ENCODE data around the gene C17orf67.

C17orf67 gene

GRCh38 chr17:56804454-56804853 lies 29.3 kb downstream of the C17orf67 start:
- DNase-seq: no peak

DNA sequence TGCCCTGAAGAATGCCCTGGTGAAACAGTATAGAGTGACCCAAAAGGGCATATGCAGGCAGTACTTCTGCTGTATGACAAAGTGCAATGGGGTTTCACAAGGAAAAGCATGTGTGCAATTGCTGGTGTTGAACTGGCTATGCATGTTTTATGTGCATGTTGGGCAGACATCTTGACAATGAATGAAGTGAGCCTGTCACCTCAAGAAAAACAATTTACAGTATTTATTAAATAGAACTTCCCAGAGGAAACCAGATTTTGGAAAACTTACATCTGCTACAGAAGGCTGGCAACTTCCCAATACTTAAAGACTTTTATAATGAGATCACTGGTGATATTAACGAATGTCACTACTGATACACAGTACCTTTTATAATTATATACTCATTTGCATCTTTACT lies 30.6 kb downstream of the C17orf67 start:
- no peak for DNase-seq

DNA sequence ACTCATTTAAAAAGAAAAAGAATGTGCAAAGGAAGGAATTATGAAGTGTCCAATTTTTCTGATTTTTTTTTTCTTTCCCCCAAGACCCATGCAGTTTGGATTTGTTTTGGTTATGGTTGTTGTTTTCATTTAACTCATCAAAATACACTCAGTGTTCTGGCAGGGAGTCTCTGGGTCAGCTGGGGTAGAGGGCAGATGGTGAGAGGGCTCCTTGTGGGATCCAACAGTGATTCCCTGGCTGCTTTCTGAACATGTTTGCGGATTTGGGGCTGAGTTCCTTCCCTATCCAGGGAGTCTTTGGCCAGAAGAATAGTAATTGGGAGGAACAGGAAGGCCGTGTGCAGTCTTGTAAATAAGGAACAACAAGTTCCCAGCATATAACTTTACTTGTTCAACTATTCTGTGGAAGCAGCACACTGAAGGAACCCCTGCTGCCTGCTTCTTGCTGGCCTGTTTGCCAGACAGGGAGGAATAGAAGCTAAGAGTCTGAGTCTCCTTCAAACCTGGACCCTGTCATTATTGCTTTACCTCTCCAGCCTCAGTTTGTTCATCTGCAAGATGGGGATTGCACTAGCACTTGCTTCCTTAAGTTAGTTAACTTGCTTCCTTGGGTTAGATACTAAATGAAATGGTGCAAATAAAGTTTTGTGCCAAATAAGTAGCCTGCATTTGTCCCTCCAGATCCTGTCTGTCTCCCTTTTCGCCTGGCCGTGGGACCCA lies 32.1 kb downstream of the C17orf67 start:
- DNase-seq: no peak

DNA sequence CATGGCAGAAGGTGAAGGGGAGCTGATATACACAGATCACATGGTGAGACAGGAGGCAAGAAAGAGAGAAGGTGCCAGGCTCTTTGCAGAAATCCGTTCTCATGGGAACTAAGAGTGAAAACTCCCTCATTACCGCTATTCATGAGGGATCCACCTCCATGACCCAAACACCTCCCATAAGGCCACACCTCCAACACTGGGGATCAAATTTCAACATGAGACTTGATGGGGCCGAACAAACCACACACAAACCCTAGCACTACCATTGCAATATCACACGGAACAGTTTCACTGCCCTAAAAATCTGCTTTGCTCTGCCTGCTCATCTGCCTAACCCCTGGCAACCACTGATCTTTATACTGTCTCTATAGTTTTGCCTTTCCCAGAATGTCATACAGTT lies 34.8 kb downstream of the C17orf67 start:
- DNase-seq: no peak

DNA sequence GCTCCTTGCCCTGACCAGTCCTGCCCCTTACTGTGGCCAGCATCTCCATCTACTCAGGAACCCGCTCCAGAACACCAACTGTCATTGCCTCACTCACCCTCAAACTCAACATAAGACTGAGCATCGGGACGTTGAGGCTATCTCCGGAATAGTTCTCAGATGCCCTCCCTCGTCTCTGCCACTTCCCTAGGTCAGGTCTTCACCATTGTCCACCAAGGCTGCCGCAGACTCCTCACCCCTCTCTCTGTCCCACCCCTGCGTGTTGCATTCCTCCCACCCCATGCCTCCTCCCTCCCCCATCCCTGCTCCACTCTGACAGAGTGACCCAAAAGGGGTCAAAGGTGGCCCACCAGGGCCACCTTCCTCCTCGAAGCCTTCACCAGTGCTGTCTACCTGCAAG lies 37.2 kb downstream of the C17orf67 start:
- no peak for DNase-seq

- DNase-seq: no peak
Observed at GRCh38 chr17:56795221-56795865, 38.4 kb downstream of the C17orf67 start.

DNA sequence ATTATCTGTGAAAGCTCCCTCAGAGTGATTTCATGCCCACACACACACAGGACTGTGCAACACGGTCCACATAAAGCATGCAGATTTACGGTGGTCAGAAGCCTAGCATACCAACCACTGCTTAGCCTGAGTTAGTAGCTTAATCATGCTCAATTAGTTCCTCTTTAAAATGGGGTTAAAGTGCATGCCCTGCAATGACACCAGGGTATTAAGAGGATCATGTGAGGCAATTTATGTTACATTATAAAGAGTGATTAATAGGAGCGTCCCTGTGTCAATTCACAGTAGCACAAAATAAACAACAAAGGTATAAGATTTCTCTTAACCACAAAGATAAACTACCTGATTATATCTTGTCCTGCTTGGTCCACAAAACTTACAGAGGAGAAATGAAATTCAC lies 39.8 kb downstream of the C17orf67 start:
- DNase-seq: no peak

GRCh38 chr17:56793531-56793930 lies 40.2 kb downstream of the C17orf67 start:
- DNase-seq: no peak

DNA sequence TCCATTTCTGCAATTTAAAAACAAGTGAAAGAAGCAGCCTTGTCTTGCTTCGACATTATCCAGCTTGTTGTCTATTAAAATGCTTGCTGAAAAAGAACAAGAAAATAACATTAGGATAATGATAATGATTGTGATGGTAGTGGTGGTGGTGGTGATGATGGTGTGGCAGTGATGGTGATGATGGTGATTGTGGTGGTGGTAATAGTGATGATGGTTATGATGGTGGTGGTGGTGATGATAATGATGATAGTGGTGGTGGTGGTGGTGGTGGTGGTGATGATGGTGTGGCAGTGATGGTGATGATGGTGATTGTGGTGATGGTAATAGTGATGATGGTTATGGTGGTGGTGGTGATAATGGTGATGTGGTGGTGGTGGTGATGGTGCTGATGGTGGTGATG lies 41.5 kb downstream of the C17orf67 start:
- no peak for DNase-seq

GRCh38 chr17:56786989-56787482 lies 46.7 kb downstream of the C17orf67 start:
- peak; percentile 81 for DNase-seq

GRCh38 chr17:56785997-56786680 lies 47.6 kb downstream of the C17orf67 start:
- no peak for DNase-seq

DNA sequence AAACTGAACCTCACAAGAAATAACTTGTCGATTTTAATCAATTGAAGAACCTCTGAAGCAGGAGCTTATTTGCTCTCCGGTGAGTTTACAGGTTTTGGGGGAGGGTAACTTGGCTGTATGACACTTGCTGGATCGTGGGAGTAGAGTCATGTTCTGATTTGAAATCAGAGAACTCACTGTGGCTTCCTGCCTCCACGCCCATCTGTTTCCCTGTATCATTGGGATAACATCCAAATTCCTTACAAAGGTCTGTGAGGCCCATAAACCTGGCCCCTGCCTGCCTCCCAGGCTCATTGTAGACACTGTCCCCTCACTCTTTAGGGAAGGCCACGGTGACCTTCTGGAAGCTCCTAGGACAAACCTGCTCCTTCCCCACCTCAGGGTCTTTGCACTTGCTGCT lies 48.3 kb downstream of the C17orf67 start:
- DNase-seq: no peak

- no peak for DNase-seq
Observed at GRCh38 chr17:56782338-56782737, 51.4 kb downstream of the C17orf67 start.

DNA sequence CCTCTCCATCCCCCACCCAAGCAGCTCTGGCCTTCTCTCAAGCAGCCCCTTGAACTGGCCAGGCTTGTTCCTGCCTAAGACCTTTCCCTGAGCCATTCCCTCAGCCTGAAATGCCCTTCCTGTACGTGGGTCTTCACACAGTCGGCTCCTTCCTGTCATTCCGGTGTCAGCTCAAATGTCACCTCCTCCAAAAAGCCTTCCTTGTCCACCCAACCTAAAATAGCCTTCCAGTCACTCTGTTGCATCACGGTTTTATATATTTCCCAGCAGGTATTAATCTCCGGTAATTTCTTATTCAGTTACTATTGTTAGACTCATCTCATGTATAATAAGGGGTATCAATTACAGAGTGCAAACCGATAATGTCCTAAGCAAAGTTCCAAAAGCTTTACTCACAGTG lies 51.8 kb downstream of the C17orf67 start:
- DNase-seq: no peak

GRCh38 chr17:56779898-56780777 lies 53.6 kb downstream of the C17orf67 start:
- DNase-seq: peak; percentile 83

- DNase-seq: no peak
Observed at GRCh38 chr17:56779322-56779721, 54.4 kb downstream of the C17orf67 start.

DNA sequence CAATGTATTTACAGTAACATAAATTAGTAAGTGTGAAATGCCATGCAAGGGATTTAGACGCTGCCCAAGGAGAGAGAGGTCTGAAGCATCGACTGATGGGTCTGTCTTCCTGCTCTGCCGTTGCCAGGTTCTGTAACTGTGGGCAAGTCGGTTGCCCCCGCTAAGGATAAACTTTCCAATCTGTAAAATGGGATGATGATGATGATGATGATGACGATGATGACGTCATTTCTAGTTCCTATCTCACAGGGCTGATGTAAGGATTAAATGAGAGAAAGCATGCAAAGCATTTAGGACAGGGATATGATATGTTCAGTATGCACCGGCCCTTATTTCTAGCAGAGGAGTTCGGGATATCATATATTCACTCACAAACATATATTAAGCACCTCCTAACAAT lies 54.8 kb downstream of the C17orf67 start:
- DNase-seq: no peak

- no peak for DNase-seq
Observed at GRCh38 chr17:56777859-56778258, 55.9 kb downstream of the C17orf67 start.

DNA sequence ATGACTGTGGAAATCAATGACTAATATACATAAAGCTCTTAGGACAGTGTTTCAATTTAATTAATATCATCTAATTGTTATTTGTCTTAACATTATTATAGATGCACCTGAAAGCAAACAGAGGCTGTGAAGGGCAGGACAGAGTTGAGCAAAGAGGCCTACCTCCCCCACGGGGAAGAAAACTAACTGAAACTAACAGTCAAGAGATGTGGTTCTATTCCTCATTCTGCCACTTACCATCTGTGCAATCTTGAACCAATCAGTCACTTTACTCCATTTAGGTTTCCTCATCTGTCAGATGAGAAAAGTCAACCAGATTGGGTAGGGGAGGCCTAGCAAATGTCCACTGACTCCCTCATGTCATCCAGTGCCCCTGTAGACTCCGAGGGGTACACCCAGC lies 59.1 kb downstream of the C17orf67 start:
- no peak for DNase-seq

GRCh38 chr17:56773124-56773523 lies 60.6 kb downstream of the C17orf67 start:
- no peak for DNase-seq

GRCh38 chr17:56772442-56772841 lies 61.3 kb downstream of the C17orf67 start:
- no peak for DNase-seq

- DNase-seq: no peak
Observed at GRCh38 chr17:56771975-56772374, 61.7 kb downstream of the C17orf67 start.

DNA sequence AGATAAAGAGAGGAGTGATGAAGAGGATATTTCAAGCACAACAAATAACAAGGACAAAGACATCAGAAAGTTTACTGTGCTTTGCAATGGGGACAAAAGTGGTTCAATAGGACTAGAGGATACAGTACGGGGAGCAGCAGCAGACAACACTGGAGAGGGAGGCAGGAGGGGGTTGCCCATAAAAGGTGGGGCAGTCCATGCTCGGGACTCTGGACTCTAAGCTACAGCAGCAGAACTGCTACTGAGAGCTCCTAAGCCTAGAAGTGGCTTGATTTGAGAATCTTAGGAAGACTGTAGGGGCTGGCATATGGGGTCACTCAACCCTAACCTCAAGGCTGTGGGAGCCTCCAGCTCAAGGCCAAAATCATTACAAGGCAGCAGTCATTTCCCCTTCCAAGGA lies 62.2 kb downstream of the C17orf67 start:
- no peak for DNase-seq
